Activated T-helper 1 cell treated with anti-CD3 and anti-CD28 coated beads, Interleukin-12 subunit alpha, Interleukin-12 subunit beta, Interleukin-2, Interleukin-4 antibody, amounts not matched to agents 30 ng/mL and 10 ng/mL and 1 ng/mL, durations not matched to agents 14 hours and 24 hours and 36 hours (primary cell): ENCODE data around the gene DDIAS. TPM values are rescaled to one million over a fixed set of nuclear protein-coding genes. Genes with fewer than 3 reads are reported as not detected.

ENCODE experiments used
- DNase-seq: peaks from one replicate; pipeline ENCODE4 v3.0.0; 2021; ENCODE audit warnings: low spot score
- H3K27ac Mint-ChIP-seq: one replicate; pipeline ENCODE4 v1.8.0; 2021; ENCODE audit warnings: mild to moderate bottlenecking, mixed read lengths
- H3K27me3 Mint-ChIP-seq: one replicate; pipeline ENCODE4 v1.8.0; 2022; ENCODE audit warnings: mild to moderate bottlenecking, moderate library complexity, mixed read lengths; ENCODE audit not compliant: insufficient read depth
- H3K36me3 Mint-ChIP-seq: one replicate; pipeline ENCODE4 v1.8.0; 2021; ENCODE audit warnings: low read depth, mixed read lengths
- H3K4me1 Mint-ChIP-seq: one replicate; pipeline ENCODE4 v1.8.0; 2021; ENCODE audit warnings: low read depth, mixed read lengths
- H3K4me3 Mint-ChIP-seq: one replicate; pipeline ENCODE4 v1.8.0; 2021; ENCODE audit warnings: mild to moderate bottlenecking, moderate library complexity, mixed read lengths
- H3K9me3 Mint-ChIP-seq: one replicate; pipeline ENCODE4 v1.8.0; 2021; ENCODE audit warnings: mixed read lengths
- intact Hi-C: fragments of 100-400 bp; cut with micrococcal nuclease; formaldehyde crosslinking; loops from one replicate; pipeline ENCODE4 v1.15.1; 2024
- total RNA-seq: library from RNA; stranded (reverse); gene quantifications from 2 replicates; pipeline ENCODE4 v1.2.3, GENCODE V29; 2022

The DDIAS gene
- total RNA-seq, 1 donor from 2014 or later, result 29.4 TPM

DNA sequence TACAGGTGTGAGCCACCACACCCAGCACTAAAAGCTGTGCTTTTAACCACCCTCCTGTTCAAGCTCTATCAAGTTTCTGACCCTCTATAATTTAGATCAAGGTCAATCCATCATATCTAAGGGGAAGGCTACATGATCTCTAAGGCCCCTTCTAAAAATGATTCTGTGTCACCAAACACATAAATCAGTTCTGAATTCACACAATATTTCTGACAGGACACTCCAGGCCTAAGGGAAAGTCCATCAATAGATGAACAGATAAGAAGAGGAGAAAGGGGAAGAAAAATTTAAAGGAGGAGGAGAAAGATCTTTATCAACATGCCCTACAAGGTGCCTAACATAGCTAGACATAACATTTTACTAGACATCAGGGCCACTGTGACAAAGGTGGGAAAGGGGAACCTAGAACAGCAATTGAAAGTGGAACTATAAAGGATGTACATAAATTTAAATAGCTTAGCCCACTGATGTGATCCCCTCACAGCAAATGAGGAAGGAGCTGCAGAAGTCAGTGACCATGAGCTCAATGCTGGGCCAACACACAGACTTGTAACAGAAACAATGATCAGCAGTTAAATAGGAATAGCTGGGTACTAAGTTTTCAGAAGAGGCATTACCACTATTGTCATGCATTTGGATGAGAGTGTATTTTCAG, 6.0 kb upstream of the DDIAS start:
- Mint-ChIP-seq H3K4me3 (no peak overlapping the region), H3K27ac (no peak overlapping the region), H3K36me3 (peaks cover 6% of the 10 kb centered on the region), H3K9me3 (no peaks in the 10 kb centered on the region), H3K27me3 (no peaks in the 10 kb centered on the region), H3K4me1 (peaks cover 42% of the 10 kb centered on the region)
- no peak for DNase-seq
- intact Hi-C loops, result no loop called here

DNA sequence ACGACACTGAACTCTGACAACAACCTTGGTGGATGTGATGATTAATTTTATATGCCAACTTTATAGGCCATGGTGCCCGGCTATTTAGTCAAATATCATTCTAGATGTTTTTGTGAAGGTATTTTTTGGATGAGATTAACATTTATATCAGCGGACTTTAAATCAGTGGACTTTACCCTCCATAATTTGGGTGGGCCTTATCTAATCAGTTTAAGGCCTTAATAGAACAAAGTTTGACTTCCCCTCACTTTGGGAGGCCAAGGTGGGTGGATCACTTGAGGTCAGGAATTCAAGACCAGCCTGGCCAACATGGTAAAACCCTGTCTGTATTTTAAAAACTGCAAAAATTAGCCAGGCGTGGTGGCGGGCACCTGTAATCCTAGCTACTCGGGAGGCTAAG, 5.4 kb upstream of the DDIAS start:
- no peak for DNase-seq
- intact Hi-C loops, result no loop called here
- H3K27ac Mint-ChIP-seq, result no peak overlapping the region

DNA sequence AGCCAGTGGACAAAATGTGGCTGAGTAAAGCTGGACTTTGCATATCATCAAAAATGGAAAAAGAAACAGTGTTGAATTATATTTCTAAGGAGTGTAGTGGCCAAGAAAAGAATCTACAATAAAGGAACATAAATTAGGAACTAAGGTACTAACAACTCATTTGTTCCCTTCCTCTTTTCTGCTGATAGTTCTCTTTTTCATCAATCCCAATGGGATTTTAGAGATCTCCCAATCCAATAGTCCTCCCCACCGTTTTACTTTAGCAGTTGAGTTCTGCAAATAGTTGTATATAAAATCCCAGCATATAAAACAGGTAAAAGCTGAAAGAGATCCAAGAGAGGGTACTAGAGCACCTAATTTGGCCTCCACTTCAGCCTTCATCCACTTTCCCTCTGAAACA, 3.3 kb upstream of the DDIAS start:
- H3K27me3 Mint-ChIP-seq, result no peaks in the 10 kb centered on the region
- H3K36me3 Mint-ChIP-seq, result peaks cover 6% of the 10 kb centered on the region
- H3K4me3 Mint-ChIP-seq, result peak overlapping the region; percentile 3
- H3K27ac Mint-ChIP-seq, result no peak overlapping the region
- no peaks in the 10 kb centered on the region for H3K9me3 Mint-ChIP-seq
- H3K4me1 Mint-ChIP-seq, result peaks cover 62% of the 10 kb centered on the region
- intact Hi-C loops, result no loop called here
- no peak for DNase-seq

More for the DNA sequence above, 5.4 kb upstream of the DDIAS start:
- no peak overlapping the region for H3K4me3 Mint-ChIP-seq
- H3K4me1 Mint-ChIP-seq, result peaks cover 47% of the 10 kb centered on the region
- no peaks in the 10 kb centered on the region for H3K9me3 Mint-ChIP-seq
- H3K27me3 Mint-ChIP-seq, result no peaks in the 10 kb centered on the region
- H3K36me3 Mint-ChIP-seq, result peaks cover 6% of the 10 kb centered on the region

DNA sequence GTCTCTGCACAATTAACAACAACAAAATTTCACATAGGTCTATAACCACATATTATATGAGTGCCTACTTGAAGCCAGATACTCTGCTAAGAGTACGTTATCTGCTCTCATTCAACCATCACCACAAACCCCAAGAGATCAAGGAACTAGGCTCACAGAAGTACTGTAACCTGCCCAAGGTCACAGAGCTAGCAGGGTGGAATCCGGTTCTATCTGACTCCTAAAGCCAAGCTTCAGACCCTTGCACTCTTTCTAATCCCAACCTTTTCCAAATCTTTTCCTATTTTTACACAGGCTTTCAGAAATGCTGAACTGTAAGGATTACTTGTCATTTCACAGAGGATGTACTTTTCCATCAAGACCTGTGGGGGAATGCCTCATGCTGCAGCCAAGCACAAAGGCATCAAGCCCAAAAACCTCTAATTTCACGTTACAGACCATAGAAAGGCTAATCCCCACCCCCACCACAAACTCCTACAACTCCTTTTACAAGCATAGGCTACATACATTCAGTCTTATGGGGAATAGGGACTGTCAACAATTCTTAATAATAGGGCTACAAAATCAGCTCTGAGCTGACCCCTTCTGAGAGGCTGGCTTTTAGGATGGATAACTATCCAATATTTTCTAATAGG, 2.2 kb upstream of the DDIAS start:
- no peaks in the 10 kb centered on the region for H3K27me3 Mint-ChIP-seq
- peak overlapping the region; percentile 99 for H3K4me3 Mint-ChIP-seq
- peak; percentile 20 for DNase-seq
- intact Hi-C loops, result no loop called here
- H3K4me1 Mint-ChIP-seq, result peaks cover 73% of the 10 kb centered on the region
- H3K27ac Mint-ChIP-seq, result peak overlapping the region; percentile 100
- peaks cover 6% of the 10 kb centered on the region for H3K36me3 Mint-ChIP-seq
- H3K9me3 Mint-ChIP-seq, result no peaks in the 10 kb centered on the region

DNA sequence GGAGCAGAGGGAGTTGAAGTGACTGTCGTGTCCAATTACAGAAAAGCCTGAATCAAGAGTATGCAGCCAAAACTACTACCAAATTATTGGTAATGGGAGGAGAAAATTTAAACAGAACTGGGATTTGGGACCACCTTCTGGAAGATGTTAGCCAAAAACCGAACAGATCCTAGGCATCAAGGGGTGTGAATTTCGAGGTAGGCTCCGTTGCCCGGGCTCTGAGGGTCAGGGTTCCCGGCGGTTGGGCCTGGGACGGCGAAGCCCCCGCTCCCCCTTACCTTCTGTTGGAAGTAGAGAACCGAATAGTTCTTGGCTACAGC, 1.6 kb upstream of the DDIAS start:
- H3K4me3 Mint-ChIP-seq, result peak overlapping the region; percentile 99
- H3K9me3 Mint-ChIP-seq, result no peaks in the 10 kb centered on the region
- H3K27ac Mint-ChIP-seq, result peak overlapping the region; percentile 100
- peaks cover 75% of the 10 kb centered on the region for H3K4me1 Mint-ChIP-seq
- no peaks in the 10 kb centered on the region for H3K27me3 Mint-ChIP-seq
- peaks cover 6% of the 10 kb centered on the region for H3K36me3 Mint-ChIP-seq
- DNase-seq, result no peak
- intact Hi-C loops, result loop anchor here (1.0 to 2.0 kb wide), 3 partner anchors 20 to 107 kb away; no protein-coding TSS in a partner anchor

DNA sequence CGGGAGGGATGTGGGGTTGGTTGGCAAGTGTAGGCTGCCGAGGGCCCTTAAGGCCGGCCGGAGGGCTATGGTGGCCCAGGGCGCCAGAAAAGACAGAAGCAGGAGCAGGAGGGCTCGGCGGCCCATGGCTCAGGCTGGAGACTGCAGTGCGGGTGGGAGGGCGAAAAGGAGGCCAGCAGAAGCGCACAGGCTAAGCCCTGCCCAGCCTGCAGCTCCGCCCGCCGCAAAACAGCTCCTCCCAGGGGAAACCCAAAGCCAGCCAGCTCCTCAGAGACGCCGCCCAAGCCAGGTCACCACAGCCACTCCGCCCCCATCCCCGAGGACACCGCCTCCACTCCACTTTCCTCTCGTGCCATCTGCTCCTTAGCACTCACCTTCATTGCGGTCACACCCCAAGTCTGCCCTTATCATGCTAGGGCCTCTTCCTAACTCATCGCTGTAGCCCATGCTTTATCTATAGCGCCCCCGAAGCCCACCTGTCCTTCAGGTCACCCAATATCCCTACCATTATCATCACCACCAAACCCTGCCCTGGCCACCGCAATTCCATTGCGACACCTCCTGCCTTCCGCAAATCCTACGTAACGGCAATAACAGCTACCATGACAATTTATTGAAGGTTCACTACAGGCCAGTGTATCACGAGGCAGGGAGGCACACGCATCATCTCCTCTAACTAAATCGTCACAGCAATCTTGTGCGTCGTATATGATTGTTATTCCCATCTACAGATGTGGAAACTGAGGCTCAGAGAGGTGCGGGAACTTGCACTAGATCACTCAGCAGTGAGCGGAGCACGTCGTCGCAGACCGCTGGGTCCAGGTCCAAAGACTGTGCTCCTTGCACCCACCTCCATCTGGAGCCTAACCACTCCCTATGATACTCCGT, 1.0 kb upstream of the DDIAS start, which contains the start of gene PRCP:
PRCP (minus strand) TSS at position 154 of the 888 bp plus-strand sequence; CDS start at position 126, 28 bp downstream.
- Mint-ChIP-seq H3K27me3 (no peaks in the 10 kb centered on the region), H3K27ac (peak within 1 kb of the TSS; percentile 100), H3K9me3 (no peaks in the 10 kb centered on the region), H3K4me1 (peaks cover 70% of the 10 kb centered on the region), H3K4me3 (peak within 1 kb of the TSS; percentile 99), H3K36me3 (peaks cover 3% of the 10 kb centered on the region)
- intact Hi-C loops, result loop anchor here (1.0 to 2.0 kb wide), 10 partner anchors 20 to 386 kb away; partner anchors contain the start of genes ANKRD42, CCDC90B and RAB30
- peak; percentile 93 for DNase-seq

DNA sequence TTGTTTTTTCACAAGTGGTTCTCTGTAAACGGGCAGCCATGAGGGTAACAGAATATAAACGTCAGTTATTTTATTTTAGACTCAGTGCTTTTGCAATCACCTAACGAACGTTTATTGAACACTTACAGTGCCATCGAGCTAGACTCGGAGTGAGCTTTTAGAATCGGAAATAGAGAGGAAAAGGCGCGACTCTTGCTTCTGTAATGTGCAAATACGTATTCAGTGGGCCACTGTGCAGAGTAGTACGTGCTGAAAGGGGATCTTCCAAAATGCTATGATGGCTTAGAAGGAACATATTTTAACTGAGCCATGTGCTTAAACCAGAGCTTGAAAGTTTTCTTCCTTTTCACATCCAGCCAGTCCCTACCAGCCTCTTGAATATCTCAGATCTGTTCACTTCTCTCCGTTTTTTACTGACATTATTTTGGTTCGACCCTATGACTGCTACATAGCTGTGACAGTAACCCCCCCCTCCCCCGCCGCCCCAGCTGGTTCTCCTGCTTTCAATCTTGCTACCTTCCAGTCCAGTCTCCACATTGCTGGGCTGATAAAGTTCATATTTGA, 468 bp downstream of the DDIAS start:
- DNase-seq, result no peak
- Mint-ChIP-seq H3K36me3 (no peaks in the 10 kb centered on the region), H3K27ac (peak overlapping the region; percentile 100), H3K27me3 (no peaks in the 10 kb centered on the region), H3K4me1 (peaks cover 69% of the 10 kb centered on the region), H3K4me3 (peak overlapping the region; percentile 99), H3K9me3 (no peaks in the 10 kb centered on the region)
- intact Hi-C loops, result loop anchor here (1.0 to 2.0 kb wide), 8 partner anchors 35 to 384 kb away; partner anchors contain the start of genes ANKRD42, CCDC90B and RAB30

DNA sequence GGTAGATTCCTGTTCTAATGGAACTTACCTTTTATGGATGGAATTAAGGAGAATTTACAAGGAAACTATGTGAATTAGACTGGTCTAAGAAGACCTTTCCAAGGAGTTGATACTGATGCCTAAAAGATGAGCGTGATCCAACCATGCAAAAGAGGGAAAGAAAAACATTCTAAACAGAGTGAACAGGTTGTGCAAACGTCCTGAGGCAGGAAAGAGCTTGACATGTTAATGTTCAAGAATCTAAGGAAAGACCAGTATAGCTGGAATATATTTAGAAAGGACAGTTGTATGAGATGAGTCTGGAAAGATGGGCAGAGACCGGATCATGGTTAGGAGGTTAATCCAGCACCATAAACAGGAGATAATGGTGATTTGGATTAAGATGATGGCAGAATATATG, 1.3 kb downstream of the DDIAS start:
- intact Hi-C loops, result no loop called here
- Mint-ChIP-seq H3K9me3 (no peaks in the 10 kb centered on the region), H3K4me1 (peaks cover 69% of the 10 kb centered on the region), H3K4me3 (peak overlapping the region; percentile 99), H3K27me3 (no peaks in the 10 kb centered on the region), H3K36me3 (no peaks in the 10 kb centered on the region), H3K27ac (peak overlapping the region; percentile 100)
- no peak for DNase-seq

DNA sequence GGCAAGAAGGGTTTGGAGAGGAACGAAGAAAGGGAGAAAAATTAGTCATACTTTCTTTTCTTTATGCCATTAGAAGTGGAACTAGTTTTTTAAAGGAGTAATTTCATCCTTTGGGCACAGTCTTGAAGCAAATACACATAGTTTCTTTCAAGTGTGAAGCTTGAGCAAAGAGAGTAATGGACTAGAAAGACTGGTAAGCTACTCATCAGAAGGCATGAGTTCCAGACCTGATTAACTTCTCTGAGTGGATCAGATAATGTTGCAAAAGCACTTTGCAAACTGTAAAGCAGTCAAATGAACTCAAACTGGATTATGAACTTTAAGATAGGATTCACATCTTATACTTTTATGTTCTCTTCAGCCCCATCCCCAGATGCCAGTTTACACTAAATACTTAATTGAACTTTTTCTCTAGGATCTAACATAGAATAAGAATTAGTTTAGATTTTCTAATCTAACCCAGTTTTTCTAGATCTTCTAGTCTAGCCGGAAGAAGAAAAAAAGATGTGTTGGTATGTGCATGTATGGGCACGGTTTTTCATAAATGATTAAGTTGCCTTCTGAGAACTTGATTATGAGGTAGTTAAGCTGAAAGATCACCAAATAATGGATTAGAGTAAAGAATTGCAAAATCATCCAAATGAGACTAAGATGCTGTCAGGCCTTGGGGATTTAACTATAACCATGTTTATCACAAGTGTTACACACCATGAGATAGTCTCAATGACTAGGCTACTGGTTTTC, 2.5 kb downstream of the DDIAS start:
- H3K4me3 Mint-ChIP-seq, result no peak overlapping the region
- H3K4me1 Mint-ChIP-seq, result peaks cover 72% of the 10 kb centered on the region
- no peaks in the 10 kb centered on the region for H3K36me3 Mint-ChIP-seq
- intact Hi-C loops, result no loop called here
- H3K9me3 Mint-ChIP-seq, result no peaks in the 10 kb centered on the region
- no peak for DNase-seq
- H3K27me3 Mint-ChIP-seq, result no peaks in the 10 kb centered on the region
- H3K27ac Mint-ChIP-seq, result no peak overlapping the region

DNA sequence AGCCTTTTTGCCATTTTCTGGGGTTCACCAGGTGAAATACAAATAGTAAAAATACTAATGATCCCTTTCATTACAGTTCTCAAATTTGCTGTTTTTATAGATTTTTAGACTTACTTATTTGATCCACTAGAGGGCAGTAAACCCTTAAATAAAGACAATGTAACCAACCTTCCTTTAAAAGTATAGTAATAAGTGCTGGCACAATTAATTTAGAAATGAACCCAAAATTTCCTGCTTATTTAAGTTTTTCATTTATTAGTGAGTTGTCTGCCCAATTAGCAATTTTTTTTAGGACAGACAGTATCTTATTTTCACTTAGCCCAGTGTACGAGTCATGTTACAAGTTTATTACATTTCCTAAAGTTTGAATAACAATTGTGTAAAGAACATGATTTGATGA, 4.7 kb downstream of the DDIAS start:
- Mint-ChIP-seq H3K36me3 (peaks cover 1% of the 10 kb centered on the region), H3K4me1 (peaks cover 56% of the 10 kb centered on the region), H3K9me3 (no peaks in the 10 kb centered on the region), H3K4me3 (no peak overlapping the region), H3K27me3 (no peaks in the 10 kb centered on the region), H3K27ac (no peak overlapping the region)
- intact Hi-C loops, result loop anchor here (1.0 kb wide), 7 partner anchors 21 to 344 kb away; partner anchors contain the start of genes ANKRD42 and RAB30
- no peak for DNase-seq

DNA sequence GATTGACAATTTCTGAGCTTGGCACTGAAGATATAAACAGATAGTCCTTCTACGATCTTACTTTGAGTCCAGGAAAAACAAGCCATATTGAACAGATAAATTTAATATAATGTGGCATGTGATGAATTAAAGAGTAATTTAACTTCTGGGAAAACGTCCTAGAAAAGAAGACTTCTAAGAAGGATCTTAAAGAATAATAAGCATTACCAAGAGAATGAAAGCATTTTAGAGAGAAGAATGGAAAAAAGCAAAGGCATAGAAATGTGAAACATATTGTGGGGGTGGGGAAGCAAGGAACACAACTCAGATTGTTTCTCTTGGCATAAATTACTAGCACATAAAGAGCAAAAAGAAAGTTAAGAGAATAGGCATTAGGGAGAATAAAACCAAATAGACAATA, 5.4 kb downstream of the DDIAS start:
- DNase-seq, result no peak
- H3K9me3 Mint-ChIP-seq, result peaks cover 2% of the 10 kb centered on the region
- peak overlapping the region; percentile 5 for H3K4me3 Mint-ChIP-seq
- peaks cover 59% of the 10 kb centered on the region for H3K4me1 Mint-ChIP-seq
- peaks cover 8% of the 10 kb centered on the region for H3K36me3 Mint-ChIP-seq
- intact Hi-C loops, result loop anchor here (1.0 kb wide), 7 partner anchors 20 to 343 kb away; partner anchors contain the start of genes ANKRD42 and RAB30
- H3K27ac Mint-ChIP-seq, result no peak overlapping the region
- no peaks in the 10 kb centered on the region for H3K27me3 Mint-ChIP-seq

DNA sequence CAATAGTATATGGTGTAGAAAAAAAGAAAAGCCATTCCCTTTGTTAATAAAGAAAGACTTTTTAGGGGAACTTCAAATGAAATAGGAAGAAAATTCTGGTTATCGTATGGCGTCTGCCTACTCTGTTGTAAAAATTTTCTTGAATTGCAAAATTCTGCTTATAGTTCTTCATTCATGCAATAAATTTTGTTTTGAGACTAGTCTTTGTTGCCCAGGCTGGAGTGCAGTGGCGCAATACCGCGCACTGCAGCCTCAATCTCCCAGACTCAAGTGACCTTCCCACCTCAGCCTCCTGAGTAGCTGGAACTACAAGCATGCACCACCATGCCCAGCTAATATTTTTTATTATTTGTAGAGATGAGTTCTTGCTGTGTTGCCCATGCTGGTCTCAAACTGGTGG, 5.8 kb downstream of the DDIAS start:
- H3K4me1 Mint-ChIP-seq, result peaks cover 56% of the 10 kb centered on the region
- peaks cover 7% of the 10 kb centered on the region for H3K9me3 Mint-ChIP-seq
- no peaks in the 10 kb centered on the region for H3K27me3 Mint-ChIP-seq
- DNase-seq, result no peak
- H3K27ac Mint-ChIP-seq, result no peak overlapping the region
- no peak overlapping the region for H3K4me3 Mint-ChIP-seq
- H3K36me3 Mint-ChIP-seq, result peaks cover 8% of the 10 kb centered on the region
- intact Hi-C loops, result no loop called here
